ENCODE results near the gene LRRC51. TPM values are rescaled to one million over a fixed set of nuclear protein-coding genes. Genes with fewer than 3 reads are reported as not detected.
A peak's percentile ranks its signal among the peaks of the same experiment; 100 is the strongest.

LRRC51 gene
- total RNA-seq, 1 donor from 2014 or later, result 4.4 TPM

- Histone ChIP-seq H3K36me3 (ENCODE audit: insufficient read depth, low read length) (no peaks in the 10 kb centered on the region), H2AFZ (ENCODE audit: low read depth, low read length) (no peak overlapping the region), H3K27ac (ENCODE audit: low read depth, low read length) (no peak overlapping the region), H3K4me2 (ENCODE audit: low read length) (no peak overlapping the region), H3K9me3 (ENCODE audit: insufficient read depth, low read depth, low read length) (no peaks in the 10 kb centered on the region), H3K27me3 (ENCODE audit: insufficient read depth, low read length) (no peaks in the 10 kb centered on the region), H3K4me3 (ENCODE audit: insufficient read depth, low read depth, low read length) (no peak overlapping the region), H4K20me1 (ENCODE audit: insufficient read depth, low read length) (no peaks in the 10 kb centered on the region), H3K9ac (ENCODE audit: low read length) (no peak overlapping the region), H3K79me2 (ENCODE audit: insufficient read depth, low read length) (peaks cover 83% of the 10 kb centered on the region), H3K4me1 (ENCODE audit: insufficient read depth, low read length) (peaks cover 36% of the 10 kb centered on the region)
- FAIRE-seq (no peak), DNase-seq (ENCODE audit: low read depth) (no peak)
- H3K36me3 Mint-ChIP-seq (ENCODE audit: low read depth, unreplicated experiment), result peaks cover 4% of the 10 kb centered on the region
- no peaks in the 10 kb centered on the region for H3K9me3 Mint-ChIP-seq (ENCODE audit: unreplicated experiment)
- peak overlapping the region; percentile 14 for H3K4me3 Mint-ChIP-seq (ENCODE audit: unreplicated experiment)
- H3K27ac Mint-ChIP-seq (ENCODE audit: unreplicated experiment), result no peak overlapping the region
- peaks cover 54% of the 10 kb centered on the region for H3K4me1 Mint-ChIP-seq (ENCODE audit: low read depth, unreplicated experiment)
- H3K27me3 Mint-ChIP-seq (ENCODE audit: low read depth, unreplicated experiment), result no peaks in the 10 kb centered on the region
- no peak for TF ChIP-seq EZH2 (IDR thresholded peaks at IDR 0.05; ENCODE audit: insufficient read depth, low read length)
- no peak for TF ChIP-seq CTCF (IDR thresholded peaks at IDR 0.05; ENCODE audit: insufficient read depth, low read depth, low read length)
Measured at GRCh38 chr11:72067266-72067665, 13.4 kb upstream of the LRRC51 start.

- Mint-ChIP-seq H3K9me3 (ENCODE audit: unreplicated experiment) (no peaks in the 10 kb centered on the region), H3K4me1 (ENCODE audit: low read depth, unreplicated experiment) (peaks cover 59% of the 10 kb centered on the region), H3K4me3 (ENCODE audit: unreplicated experiment) (peak overlapping the region; percentile 14), H3K36me3 (ENCODE audit: low read depth, unreplicated experiment) (peaks cover 4% of the 10 kb centered on the region), H3K27me3 (ENCODE audit: low read depth, unreplicated experiment) (no peaks in the 10 kb centered on the region), H3K27ac (ENCODE audit: unreplicated experiment) (no peak overlapping the region)
- peaks cover 40% of the 10 kb centered on the region for H3K4me1 ChIP-seq (ENCODE audit: insufficient read depth, low read length)
- no peaks in the 10 kb centered on the region for H4K20me1 ChIP-seq (ENCODE audit: insufficient read depth, low read length)
- DNase-seq (ENCODE audit: low read depth) (no peak), FAIRE-seq (no peak)
- H3K36me3 ChIP-seq (ENCODE audit: insufficient read depth, low read length), result no peaks in the 10 kb centered on the region
- no peak overlapping the region for H3K4me3 ChIP-seq (ENCODE audit: insufficient read depth, low read depth, low read length)
- H3K4me2 ChIP-seq (ENCODE audit: low read length), result no peak overlapping the region
- H3K27ac ChIP-seq (ENCODE audit: low read depth, low read length), result no peak overlapping the region
- H2AFZ ChIP-seq (ENCODE audit: low read depth, low read length), result no peak overlapping the region
- H3K27me3 ChIP-seq (ENCODE audit: insufficient read depth, low read length), result no peaks in the 10 kb centered on the region
- H3K79me2 ChIP-seq (ENCODE audit: insufficient read depth, low read length), result peaks cover 85% of the 10 kb centered on the region
- TF ChIP-seq CTCF (IDR thresholded peaks at IDR 0.05; ENCODE audit: insufficient read depth, low read depth, low read length) (no peak), EZH2 (IDR thresholded peaks at IDR 0.05; ENCODE audit: insufficient read depth, low read length) (no peak)
- no peak overlapping the region for H3K9ac ChIP-seq (ENCODE audit: low read length)
- no peaks in the 10 kb centered on the region for H3K9me3 ChIP-seq (ENCODE audit: insufficient read depth, low read depth, low read length)
Measured at GRCh38 chr11:72067676-72068075, 13.0 kb upstream of the LRRC51 start.

GRCh38 chr11:72069200-72069599 is 11.4 kb upstream of the LRRC51 start:
- Mint-ChIP-seq H3K9me3 (ENCODE audit: unreplicated experiment) (no peaks in the 10 kb centered on the region), H3K27ac (ENCODE audit: unreplicated experiment) (peak overlapping the region; percentile 97), H3K4me3 (ENCODE audit: unreplicated experiment) (peak overlapping the region; percentile 82), H3K27me3 (ENCODE audit: low read depth, unreplicated experiment) (no peaks in the 10 kb centered on the region), H3K4me1 (ENCODE audit: low read depth, unreplicated experiment) (peaks cover 64% of the 10 kb centered on the region), H3K36me3 (ENCODE audit: low read depth, unreplicated experiment) (peaks cover 4% of the 10 kb centered on the region)
- Histone ChIP-seq H3K27ac (ENCODE audit: low read depth, low read length) (peak overlapping the region; percentile 54), H4K20me1 (ENCODE audit: insufficient read depth, low read length) (no peaks in the 10 kb centered on the region), H3K4me1 (ENCODE audit: insufficient read depth, low read length) (peaks cover 46% of the 10 kb centered on the region), H3K27me3 (ENCODE audit: insufficient read depth, low read length) (no peaks in the 10 kb centered on the region), H3K4me3 (ENCODE audit: insufficient read depth, low read depth, low read length) (peak overlapping the region; percentile 4), H3K9me3 (ENCODE audit: insufficient read depth, low read depth, low read length) (no peaks in the 10 kb centered on the region), H3K9ac (ENCODE audit: low read length) (peak overlapping the region; percentile 63), H3K4me2 (ENCODE audit: low read length) (peak overlapping the region; percentile 73), H3K36me3 (ENCODE audit: insufficient read depth, low read length) (no peaks in the 10 kb centered on the region), H3K79me2 (ENCODE audit: insufficient read depth, low read length) (peaks cover 89% of the 10 kb centered on the region), H2AFZ (ENCODE audit: low read depth, low read length) (no peak overlapping the region)
- FAIRE-seq (no peak), DNase-seq (ENCODE audit: low read depth) (peak; percentile 25)
- TF ChIP-seq EZH2 (IDR thresholded peaks at IDR 0.05; ENCODE audit: insufficient read depth, low read length), result no peak
- TF ChIP-seq CTCF (IDR thresholded peaks at IDR 0.05; ENCODE audit: insufficient read depth, low read depth, low read length), result no peak
